Progenitor cell of endocrine pancreas (in vitro differentiated cells): ENCODE data around the gene DPM3. TPM values are rescaled to one million over a fixed set of nuclear protein-coding genes. Genes with fewer than 3 reads are reported as not detected.
"Not testable (repeated sequence)": the region's sequence is repeated elsewhere in the genome, so short reads cannot be mapped to it uniquely, and the experiment has no call there.

Experiments
- DNase-seq: peaks from one replicate; pipeline ENCODE4 v3.0.0; 2021; ENCODE audit warnings: low spot score; ENCODE audit not compliant: unreplicated experiment
- H3K27ac Mint-ChIP-seq: 2 replicates; pipeline ENCODE4 v1.8.0; 2021; ENCODE audit warnings: mild to moderate bottlenecking, moderate library complexity, mixed read lengths
- H3K27me3 Mint-ChIP-seq: 2 replicates; pipeline ENCODE4 v1.8.0; 2021; ENCODE audit warnings: mixed read lengths
- H3K36me3 Mint-ChIP-seq: 2 replicates; pipeline ENCODE4 v1.8.0; 2022; ENCODE audit warnings: mixed read lengths; ENCODE audit not compliant: insufficient read depth
- H3K4me1 Mint-ChIP-seq: 2 replicates; pipeline ENCODE4 v1.8.0; 2021; ENCODE audit warnings: low read depth, mixed read lengths
- H3K4me3 Mint-ChIP-seq: 2 replicates; pipeline ENCODE4 v1.8.0; 2021; ENCODE audit warnings: low read depth, mild to moderate bottlenecking, moderate library complexity, mixed read lengths
- H3K9me3 Mint-ChIP-seq: 2 replicates; pipeline ENCODE4 v1.8.0; 2021; ENCODE audit warnings: low read depth, mixed read lengths
- CTCF ChIP-seq: fragments of 200-600 bp; sonication (generic); IDR thresholded peaks from one replicate; pipeline ENCODE4 v1.5.0; 2021; ENCODE audit warnings: antibody characterized with exemption, mild to moderate bottlenecking; ENCODE audit not compliant: unreplicated experiment
- total RNA-seq: library from RNA; stranded (reverse); gene quantifications from 2 replicates; pipeline ENCODE4 v1.2.1, GENCODE V29; 2021

Gene DPM3
- total RNA-seq, 1 donor from 2014 or later, result 49.3 TPM

GRCh38 chr1:155120253-155120652, 20.1 kb downstream of the DPM3 start:
- Mint-ChIP-seq H3K36me3 (no peaks in the 10 kb centered on the region), H3K9me3 (no peaks in the 10 kb centered on the region), H3K27ac (no peak overlapping the region), H3K27me3 (peaks cover 50% of the 10 kb centered on the region), H3K4me1 (no peaks in the 10 kb centered on the region), H3K4me3 (no peak overlapping the region)
- DNase-seq, result no peak
- TF ChIP-seq CTCF, result no peak

GRCh38 chr1:155118090-155118489, 22.2 kb downstream of the DPM3 start:
- not testable (repeated sequence) for DNase-seq, H3K4me3 Mint-ChIP-seq, H3K27ac Mint-ChIP-seq, H3K36me3 Mint-ChIP-seq, H3K4me1 Mint-ChIP-seq, H3K9me3 Mint-ChIP-seq
- peaks cover 35% of the 10 kb centered on the region for H3K27me3 Mint-ChIP-seq

GRCh38 chr1:155117610-155118009, 22.7 kb downstream of the DPM3 start:
- Mint-ChIP-seq H3K4me1 (no peaks in the 10 kb centered on the region), H3K27me3 (peaks cover 34% of the 10 kb centered on the region), H3K9me3 (no peaks in the 10 kb centered on the region), H3K27ac (no peak overlapping the region), H3K36me3 (no peaks in the 10 kb centered on the region), H3K4me3 (no peak overlapping the region)
- DNase-seq, result no peak
- TF ChIP-seq CTCF, result no peak

GRCh38 chr1:155116113-155116764, 24.1 kb downstream of the DPM3 start:
- Mint-ChIP-seq H3K4me3 (no peak overlapping the region), H3K27me3 (peaks cover 28% of the 10 kb centered on the region), H3K36me3 (no peaks in the 10 kb centered on the region), H3K9me3 (no peaks in the 10 kb centered on the region), H3K27ac (no peak overlapping the region), H3K4me1 (no peaks in the 10 kb centered on the region)
- DNase-seq, result no peak
- TF ChIP-seq CTCF, result no peak

- Mint-ChIP-seq H3K27ac (no peak overlapping the region), H3K27me3 (peaks cover 23% of the 10 kb centered on the region), H3K9me3 (no peaks in the 10 kb centered on the region), H3K4me1 (no peaks in the 10 kb centered on the region), H3K4me3 (no peak overlapping the region), H3K36me3 (no peaks in the 10 kb centered on the region)
- no peak for DNase-seq
- TF ChIP-seq CTCF, result no peak
Measured at GRCh38 chr1:155113450-155113980, 26.8 kb downstream of the DPM3 start.

GRCh38 chr1:155110826-155111225, 29.5 kb downstream of the DPM3 start:
- Mint-ChIP-seq H3K36me3 (no peaks in the 10 kb centered on the region), H3K27ac (no peak overlapping the region), H3K4me3 (no peak overlapping the region), H3K27me3 (peaks cover 21% of the 10 kb centered on the region), H3K9me3 (no peaks in the 10 kb centered on the region), H3K4me1 (no peaks in the 10 kb centered on the region)
- no peak for DNase-seq
- TF ChIP-seq CTCF, result no peak
